CD4-positive, alpha-beta T cell treated with Interferon gamma for 1 hour (primary cell): Measurements from ENCODE around the gene CCDC86.

Source experiments
- DNase-seq: peaks from one replicate; pipeline ENCODE4 v3.0.0-alpha.2; 2020

Gene CCDC86

DNA sequence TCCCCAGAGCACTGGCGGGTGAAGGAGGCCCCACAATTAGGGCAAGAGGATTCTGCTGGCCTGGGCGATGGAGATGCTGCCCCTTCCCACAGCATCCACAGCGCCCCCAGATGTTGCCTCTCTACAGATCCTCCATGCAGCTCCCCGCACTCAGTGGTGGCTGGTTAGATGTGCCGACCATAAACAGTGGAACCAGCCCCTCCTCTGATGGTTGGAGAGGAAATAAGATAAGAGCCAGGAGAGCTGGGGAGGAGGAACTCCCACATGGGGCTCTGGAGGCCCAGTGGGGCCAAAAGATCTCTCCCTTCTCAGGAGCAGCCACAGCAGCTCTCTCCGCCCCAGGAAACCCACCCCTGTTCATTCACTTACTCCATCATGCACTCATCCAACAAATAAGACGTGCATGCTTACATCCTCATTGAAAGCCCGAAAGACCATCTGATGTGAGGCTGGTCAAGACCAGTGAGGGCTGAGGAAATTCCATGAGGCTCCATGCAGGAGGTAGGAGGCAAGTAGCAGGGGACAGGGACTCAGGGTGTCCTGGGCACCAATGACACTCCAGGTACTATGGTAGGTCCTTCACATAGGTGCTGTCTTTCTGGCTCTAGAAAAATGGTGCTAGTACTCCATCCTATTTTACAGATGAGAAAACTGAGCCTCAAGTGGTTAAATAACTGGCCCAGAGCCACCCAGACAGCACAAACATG lies 12.4 kb downstream of the CCDC86 start:
- no peak for DNase-seq

DNA sequence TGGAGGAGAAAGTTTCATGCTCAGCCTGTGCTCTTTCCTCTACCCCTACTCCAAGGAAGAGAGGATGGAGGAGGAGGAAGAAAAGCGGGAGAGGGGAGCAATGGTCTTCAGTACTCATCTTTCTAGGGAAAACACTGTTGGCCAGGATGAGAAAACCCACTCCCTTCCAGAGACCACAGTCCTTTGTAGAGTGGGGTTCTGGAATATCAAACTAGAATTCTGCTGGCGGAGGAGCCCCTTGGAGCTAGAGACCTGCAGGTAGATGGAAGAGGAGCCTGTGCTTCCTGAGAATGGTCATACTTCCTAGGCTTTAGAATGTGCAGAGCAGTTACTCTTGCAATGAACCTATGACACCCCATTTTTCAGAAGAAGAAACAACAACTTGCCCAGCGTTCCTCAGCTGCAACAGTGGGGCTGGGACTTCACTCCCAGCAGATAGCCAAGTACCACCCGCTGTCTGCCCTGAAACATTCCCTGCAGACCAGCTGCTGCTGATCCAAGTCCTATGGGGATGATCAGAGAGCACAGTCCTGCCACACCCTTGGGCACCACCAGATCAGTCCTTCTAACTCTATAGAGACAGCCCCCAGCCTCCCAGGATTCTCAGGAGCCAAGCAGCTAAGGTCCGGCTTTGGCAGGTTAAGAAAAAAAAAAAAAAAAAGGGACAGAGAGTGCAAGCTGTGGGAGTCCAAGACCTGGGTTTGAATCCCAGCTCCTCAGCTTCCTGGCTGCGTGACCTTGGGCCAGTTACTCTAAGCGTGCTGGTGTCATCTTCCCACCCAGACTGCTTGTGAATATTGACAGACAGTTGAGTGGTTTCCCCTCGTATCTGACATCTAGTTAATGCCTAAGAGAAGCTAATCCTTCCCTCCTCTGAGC lies 13.2 kb downstream of the CCDC86 start:
- no peak for DNase-seq

DNA sequence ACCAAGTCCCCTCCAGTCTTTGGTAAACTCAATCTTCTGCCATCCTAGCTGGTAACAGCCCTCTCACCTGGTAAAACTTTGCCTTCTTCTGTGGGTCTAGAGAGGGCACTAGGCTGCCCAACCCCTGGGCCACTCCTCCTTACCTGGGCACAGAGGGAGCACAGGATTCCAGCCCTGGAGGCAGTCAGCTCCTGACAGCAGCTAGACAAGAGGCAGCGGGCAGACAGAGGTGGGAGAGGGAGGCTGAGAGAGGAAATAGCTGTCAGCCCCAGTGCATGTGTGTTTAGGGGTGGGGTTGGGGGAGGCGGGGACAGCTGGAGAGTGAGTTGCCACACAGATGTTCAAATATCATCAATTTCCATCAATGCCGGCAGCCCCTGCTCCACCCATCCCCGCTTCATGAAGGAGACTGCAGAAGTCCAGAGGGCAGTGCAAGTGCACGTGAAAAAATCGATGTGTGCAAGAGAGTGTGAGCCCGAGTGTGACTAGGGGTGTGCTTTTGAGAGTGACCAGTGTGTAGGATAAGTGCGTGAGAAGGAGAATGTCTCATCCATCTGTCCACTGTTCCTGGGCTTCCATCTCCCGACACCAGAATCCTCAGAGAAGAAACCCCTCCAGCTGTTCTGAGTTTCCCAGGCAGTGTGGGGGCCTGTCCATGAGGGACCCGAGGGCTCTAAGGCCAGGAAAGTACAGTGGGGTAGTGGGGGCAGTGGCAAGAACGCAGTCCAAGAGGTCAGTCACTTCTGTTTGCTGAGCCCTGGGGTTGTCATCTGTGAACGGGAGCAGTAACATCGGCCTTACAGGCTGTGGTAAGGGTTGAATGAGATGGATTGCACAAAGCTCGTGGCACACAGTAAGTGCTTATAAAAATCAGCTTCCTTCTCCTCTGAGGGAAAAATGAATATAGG lies 14.1 kb downstream of the CCDC86 start, which contains the start of gene PTGDR2:
Gene PTGDR2 (minus strand): TSS at position 225 of the 908 bp plus-strand sequence. CDS start 2,228 bp downstream, outside the sequence.
- no peak for DNase-seq

DNA sequence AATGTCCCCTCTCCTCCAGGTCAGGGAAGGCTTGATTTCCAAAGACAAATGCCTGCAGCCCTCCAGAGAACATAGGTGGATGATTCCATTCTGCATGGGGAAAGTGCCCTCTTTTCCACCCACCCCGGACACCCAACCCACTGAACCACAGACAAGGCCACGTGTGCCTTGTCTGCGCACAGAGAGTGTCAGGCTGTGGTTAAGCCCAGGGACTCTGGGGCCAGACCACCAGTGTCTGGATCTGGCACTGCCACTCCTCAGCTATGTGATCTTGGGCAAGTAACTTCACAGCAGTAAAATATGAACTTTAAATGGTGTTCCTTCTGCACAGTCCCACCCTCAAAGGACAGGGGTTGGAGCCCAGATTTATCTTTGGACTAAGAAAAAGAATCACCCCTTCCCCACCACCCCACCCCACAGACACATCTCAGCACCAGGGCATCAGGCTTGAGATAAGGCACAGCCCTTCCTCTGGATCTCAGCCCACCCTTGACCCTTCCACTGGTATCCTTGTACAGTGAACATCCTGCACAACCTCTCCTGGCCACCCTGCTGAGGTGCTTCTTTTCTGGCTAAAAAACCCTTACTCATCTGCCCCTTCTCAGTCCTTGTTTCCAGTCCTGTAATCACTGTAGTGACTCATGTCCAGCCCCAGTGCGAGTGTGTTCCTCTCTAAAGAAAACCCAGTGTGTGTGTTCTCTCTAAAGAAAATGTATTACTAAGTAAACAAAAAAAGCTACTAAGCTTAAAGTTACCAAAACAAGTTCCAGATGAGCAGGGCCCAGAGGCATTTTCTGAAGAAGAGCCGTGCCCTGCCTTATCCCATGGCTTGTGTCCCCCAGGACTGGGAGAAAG lies 15.7 kb downstream of the CCDC86 start:
- DNase-seq = no peak

DNA sequence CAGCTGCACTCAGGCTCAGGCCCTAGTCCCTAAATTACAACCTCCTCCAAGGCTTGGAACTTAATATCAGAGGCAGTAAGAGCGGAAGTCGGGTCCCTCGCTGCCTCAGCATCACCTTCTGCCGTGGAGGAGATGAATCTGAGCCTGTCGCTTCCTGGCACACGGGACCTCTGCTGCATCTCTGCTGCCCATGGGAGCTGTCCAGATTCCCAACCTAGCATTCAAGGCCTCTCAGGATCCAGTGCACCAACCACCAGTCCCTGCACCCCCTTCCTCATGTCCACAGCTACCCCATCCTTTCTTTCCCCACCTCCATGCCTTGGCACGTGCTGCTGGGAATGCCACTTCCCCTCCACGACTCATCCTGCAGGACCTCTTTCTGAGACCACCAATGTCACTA lies 16.3 kb downstream of the CCDC86 start:
- no peak for DNase-seq

DNA sequence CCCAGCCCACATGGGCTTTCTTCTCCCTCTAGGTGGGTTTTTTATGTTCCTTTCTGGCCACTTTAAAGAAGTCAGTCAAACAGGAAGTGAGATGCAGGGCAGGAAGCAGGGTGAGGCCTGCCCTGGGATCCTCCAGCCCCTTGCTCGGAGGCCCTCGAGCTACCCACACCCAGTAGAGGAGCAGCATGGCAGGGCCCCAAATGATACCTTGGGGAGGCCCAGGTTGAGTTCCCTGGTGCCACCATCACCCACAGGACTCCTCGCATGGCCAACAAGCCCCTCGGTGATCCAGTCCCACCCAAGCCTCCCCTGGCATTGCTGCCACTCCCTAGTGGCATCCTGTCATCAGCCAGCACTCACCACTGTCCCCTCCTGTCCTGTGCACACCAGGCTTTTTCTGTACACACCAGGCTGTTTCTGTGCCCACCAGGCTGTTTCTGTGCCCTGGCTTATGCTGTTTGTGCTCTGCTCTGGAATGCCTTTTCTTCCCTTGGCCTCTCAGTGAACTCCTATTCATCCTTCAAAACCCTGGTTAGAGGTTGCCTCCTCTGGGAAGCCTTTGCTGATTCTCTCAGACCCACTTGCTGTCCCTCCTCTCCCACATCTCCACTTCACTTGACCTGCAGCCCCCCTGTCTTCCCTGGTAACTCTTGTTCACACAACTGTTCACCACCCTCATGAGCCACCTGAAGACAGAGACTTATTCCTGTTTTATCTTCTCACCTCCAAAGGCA lies 17.0 kb downstream of the CCDC86 start:
- no peak for DNase-seq

DNA sequence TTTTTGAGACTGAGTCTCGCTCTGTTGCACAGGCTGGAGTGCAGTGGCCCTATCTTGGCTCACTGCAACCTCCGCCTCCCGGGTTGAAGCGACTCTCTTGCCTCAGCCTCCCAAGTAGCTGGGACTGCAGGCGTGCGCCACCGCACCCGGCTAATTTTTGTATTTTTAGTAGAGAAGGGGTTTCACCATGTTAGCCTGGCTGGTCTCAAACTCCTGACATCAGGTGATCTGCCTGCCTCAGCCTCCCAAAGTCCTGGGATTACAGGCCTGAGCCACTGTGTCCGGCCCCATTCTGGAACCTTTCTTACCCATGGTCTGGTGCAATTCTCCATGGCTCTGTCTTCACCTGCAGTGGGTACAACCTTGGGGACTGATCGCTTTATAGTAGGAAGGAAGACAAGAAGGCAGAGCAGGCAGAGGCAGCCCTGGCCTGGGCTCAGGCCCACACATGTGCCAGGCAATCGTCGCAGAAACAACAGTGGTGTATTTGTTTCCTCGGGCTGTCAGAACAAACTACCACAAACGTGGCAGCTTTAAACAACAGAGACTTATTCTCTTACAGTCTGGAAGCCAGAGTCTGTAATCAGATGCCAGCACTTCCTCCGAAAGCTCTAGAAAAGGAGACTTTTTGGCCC lies 17.8 kb downstream of the CCDC86 start:
- DNase-seq = no peak

DNA sequence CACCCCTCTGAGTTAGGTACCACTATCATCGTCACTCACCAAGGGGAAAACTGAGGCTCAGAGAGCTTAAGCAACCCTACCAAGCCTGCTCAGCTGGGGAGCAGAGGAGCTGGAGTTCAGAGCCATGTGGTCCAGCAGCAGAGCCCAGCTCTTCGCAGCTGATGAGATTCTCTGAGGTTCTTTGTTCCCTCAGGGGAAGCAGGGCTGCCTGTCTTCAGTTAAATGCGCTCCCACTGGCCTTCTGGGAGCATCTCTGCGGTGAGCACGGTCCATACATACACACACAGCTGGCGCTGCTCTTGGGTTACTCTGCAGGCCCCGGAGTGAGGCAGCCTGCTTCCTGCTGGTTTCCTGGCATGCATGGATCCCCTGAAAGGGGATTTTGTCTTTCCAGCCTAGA lies 19.0 kb downstream of the CCDC86 start:
- DNase-seq = no peak

DNA sequence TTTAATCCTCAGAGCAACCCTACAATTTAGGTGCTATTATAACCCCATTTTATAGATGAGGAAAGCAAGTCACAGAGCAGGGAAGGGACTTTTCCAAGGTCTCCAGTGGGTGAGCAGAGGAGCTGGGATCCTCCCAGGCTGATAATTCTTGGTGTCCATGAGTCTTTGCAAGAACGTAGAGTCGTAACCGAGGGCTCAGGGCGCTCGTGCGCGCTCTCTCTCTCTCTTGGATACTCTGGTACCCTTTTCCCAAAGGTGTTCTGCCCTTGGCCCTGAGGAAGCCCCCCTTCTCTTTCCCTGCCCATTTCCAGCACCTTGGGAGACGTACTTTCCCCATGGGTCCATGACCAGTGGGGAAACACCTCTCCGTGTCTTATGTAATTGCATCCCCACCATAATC lies 20.3 kb downstream of the CCDC86 start:
- no peak for DNase-seq

DNA sequence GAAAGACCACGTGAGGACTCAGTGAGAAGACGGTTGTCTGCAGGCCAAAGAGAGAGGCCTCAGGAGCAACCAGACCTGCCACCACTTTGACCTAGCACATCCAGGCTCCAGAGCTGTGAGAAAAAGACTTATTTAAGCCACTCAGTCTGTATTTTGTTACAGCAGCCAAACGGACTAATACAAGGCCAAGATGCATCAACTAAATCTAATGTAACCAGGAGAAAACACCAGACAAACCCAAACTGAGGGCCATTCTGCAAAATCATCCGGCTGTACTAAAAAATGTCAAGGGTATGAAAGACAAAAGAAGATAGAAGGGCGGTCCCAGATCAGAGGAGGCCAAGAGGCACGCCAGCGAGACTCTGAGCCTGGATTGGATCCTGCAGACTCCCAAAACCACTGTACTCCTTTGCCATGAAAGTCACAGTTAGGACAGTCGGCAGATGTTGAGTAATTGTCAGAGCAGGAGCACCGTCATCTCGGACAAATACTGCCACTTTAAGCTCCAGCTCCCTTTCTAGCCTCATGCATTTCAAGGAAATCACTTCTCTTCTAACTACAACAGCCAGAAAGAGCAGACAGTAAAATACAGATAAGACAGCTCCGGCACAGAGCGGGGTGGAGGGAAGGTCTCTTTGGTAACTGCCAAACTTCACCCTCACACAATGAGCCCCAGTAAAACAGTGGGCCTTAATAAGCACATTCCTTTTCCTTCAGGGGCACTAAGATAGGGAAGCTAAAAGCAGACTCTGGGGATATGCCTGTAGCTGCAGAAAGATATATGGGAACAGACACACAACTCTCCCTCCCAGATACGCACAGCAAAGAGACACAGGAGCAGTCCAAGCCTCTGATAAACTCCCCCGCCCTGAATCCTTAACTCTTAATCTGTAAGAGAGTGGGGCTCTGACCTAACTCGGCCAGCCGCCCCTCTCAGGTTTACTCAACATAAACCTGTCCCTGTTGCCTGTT lies 21.9 kb downstream of the CCDC86 start:
- no peak for DNase-seq

DNA sequence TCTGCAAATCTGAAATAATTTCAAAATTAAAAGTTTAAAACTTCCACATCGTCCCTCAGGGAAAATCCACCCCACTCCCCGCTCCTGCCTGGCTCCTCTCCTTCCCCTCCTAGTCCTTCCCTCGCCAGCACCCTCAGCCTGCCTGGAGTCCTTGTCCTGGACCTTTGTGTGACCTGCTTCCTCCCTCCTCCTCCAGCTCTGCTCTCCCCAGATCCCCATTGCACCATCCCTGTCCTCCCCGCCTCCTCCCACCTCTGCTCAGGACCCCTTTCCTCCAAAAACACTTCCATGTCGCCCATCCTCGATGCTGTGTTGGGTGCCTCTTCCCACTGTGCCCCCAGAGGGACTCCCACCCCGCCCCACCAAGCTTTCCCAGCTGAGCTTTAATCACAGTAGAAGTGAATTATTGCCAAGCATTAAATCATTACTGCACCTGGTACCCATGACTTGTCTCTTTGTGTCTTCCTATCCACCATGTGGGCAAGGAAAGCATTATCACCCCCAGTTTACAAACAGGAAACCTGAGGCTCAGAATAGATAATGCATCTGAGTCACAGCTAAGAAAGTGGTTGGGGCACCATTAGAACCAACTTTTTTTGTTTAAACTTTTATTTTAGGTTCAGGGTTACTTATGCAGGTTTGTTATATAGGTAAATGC lies 23.1 kb downstream of the CCDC86 start:
- no peak for DNase-seq

DNA sequence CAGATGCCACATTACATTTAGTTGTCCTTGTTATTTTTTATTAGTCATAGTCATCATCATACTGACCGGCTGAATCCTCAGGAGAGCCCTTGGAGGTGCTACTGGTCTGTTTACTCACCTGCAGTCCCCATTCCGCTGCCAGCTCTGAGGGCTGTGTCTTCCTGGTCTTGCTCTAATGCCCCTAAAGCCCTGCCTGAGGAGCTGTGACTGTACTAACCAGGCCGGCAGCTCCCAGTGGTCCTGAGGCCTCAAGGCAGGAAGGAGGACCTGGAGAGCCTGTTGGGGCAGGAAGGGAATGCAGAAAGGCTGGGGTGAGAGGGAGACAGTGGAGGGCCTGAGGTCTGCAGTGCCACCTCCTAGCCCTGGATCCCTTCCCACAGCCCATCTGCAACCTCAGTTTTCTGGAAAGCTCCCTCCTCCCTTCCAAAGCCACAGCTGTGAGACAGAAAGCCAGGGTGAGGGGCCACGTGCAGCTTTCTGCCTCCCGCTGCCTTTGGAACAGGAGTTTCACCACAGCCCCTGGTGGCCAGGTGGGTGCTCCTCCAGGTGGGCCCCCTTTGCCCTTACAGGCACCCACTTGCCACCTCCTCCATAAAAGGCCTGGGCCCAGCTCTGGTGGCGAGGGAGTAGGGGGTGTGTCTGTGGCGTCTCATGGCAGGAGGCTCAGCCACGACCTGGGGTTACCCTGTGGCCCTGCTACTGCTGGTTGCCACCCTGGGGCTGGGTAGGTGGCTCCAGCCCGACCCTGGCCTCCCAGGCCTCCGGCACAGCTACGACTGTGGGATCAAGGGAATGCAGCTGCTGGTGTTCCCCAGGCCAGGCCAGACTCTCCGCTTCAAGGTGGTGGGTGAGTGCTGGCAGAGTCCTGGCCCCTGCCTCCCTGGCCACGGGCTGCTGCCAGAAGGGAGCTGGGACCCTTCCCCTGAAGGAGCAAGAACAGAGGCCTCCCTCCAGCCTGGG lies 25.3 kb downstream of the CCDC86 start, which contains the start of gene ZP1:
Gene ZP1 (plus strand): TSS at position 632 of the 960 bp plus-strand sequence. CDS start 20 bp downstream, at position 652.
- no peak for DNase-seq

DNA sequence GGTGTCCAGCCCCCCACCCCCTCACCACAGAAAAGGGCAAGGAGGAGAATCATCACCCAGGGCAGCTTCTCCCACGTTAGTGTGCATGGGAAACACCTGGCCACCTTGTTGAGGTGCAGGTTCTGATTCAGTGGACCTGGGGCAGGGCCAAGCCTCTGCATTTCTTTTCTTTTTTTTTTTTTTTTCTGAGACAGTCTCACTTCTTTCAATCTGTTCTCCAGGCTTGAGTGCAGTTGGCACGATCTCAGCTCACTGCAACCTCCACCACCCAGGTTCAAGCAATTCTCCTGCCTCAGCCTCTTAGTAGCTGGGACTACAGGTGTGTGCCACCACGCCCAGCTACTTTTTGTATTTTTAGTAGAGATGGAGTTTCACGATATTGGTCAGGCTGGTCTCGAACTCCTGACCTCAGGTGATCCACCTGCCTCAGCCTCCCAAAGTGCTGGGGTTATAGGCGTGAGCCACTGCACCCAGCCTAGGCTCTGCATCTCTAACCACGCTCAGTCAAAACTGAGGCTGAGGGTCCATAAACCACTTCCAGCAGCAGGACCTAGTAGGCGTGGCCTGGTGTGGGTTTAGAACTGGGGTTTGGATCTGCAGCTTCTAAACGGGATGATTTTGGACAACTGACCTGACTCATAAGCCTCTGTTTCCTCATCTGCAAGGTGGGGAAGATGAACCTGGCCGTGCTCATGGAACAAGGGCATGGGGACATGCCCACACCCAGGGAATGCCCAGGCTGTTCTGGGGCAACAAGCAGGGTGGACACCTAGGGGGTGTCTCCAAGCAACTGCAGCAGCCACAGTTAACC lies 26.2 kb downstream of the CCDC86 start:
- DNase-seq = no peak

DNA sequence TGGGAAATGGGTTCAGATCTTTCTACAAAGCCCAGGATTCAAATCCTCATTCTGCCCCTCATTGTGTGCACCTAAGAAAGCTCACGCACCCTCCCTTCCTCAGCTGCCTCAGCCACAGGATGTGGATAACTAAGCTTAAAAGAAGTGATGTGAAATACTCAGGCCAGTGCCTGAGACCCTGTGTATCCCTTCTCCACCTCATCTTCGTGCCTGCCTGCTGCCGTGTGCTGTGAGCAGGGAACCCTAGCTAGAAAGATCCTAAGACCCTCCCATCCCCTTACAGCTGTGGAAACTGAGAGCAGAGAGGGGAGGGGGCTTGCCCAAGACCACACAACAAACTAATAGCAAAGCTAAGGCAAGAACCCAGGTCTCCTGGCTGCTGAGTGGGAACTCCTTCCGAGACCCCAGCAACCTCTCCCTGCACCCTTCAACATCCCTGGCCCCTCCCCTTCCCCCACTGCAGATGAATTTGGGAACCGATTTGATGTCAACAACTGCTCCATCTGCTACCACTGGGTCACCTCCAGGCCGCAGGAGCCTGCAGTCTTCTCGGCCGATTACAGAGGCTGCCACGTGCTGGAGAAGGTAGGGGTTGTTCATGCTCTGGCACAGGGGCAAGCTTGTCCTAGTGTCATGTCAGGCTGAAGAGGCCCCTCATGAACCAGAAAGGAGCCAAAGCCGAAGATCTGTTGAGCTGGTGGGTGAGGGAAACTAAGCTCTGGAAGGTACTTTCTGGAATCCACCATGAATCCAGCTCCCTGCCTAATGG lies 27.0 kb downstream of the CCDC86 start:
- DNase-seq = no peak

DNA sequence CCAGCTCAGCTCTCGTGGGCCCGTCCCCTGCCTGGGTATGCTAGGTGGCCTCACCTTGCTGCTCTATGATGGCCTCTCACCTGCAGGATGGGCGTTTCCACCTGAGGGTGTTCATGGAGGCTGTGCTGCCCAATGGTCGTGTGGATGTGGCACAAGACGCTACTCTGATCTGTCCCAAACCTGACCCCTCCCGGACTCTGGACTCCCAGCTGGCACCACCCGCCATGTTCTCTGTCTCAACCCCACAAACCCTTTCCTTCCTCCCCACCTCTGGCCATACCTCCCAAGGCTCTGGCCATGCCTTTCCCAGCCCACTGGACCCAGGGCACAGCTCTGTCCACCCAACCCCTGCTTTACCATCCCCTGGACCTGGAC lies 27.5 kb downstream of the CCDC86 start:
- no peak for DNase-seq

DNA sequence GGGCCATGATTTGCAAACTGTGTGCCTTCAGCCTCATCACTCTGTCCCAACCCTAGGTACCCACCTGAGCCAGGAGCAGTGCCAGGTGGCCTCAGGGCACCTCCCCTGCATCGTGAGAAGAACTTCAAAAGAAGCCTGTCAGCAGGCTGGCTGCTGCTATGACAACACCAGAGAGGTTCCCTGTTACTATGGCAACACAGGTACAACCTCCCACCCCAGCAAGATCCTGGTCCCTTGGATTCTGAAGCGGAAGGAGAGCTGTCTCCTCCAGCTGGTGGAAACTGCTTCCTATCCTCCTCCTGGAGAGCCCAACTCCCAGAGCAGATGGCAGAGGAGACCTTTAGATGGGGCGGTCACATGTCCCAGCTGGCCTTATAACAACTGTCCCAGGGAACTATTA lies 28.4 kb downstream of the CCDC86 start:
- no peak for DNase-seq
